DMS 273 treated with DMSO at 0.1 percent for 48 hours (cell line): Measurements from ENCODE around the gene ABI2.

Experiments
- DNase-seq: peaks from one replicate; lab custom pipeline; 2025; lab: John Stamatoyannopoulos, UW

ABI2 gene

GRCh38 chr2:203431391-203432185 is 103.4 kb downstream of the ABI2 start:
- DNase-seq = no peak

GRCh38 chr2:203432811-203433210 is 104.6 kb downstream of the ABI2 start:
- DNase-seq = no peak

GRCh38 chr2:203436496-203436895 is 108.3 kb downstream of the ABI2 start:
- no peak for DNase-seq

- DNase-seq = no peak
Measured at GRCh38 chr2:203437511-203437910, 109.3 kb downstream of the ABI2 start.

GRCh38 chr2:203438528-203438927 is 110.3 kb downstream of the ABI2 start:
- no peak for DNase-seq

GRCh38 chr2:203440671-203441070 is 112.5 kb downstream of the ABI2 start:
- DNase-seq = no peak

- DNase-seq = no peak
Measured at GRCh38 chr2:203441463-203441862, 113.3 kb downstream of the ABI2 start.

GRCh38 chr2:203442463-203442862 is 114.3 kb downstream of the ABI2 start:
- DNase-seq = no peak

GRCh38 chr2:203444738-203445137 is 116.5 kb downstream of the ABI2 start:
- no peak for DNase-seq

- DNase-seq = no peak
Measured at GRCh38 chr2:203446071-203446481, 117.9 kb downstream of the ABI2 start.

GRCh38 chr2:203446780-203447179 is 118.6 kb downstream of the ABI2 start:
- DNase-seq = no peak

- DNase-seq = no peak
Measured at GRCh38 chr2:203450561-203450960, 122.4 kb downstream of the ABI2 start.

- no peak for DNase-seq
Measured at GRCh38 chr2:203451011-203451410, 122.8 kb downstream of the ABI2 start.

- DNase-seq = no peak
Measured at GRCh38 chr2:203451689-203452088, 123.5 kb downstream of the ABI2 start.

- DNase-seq = no peak
Measured at GRCh38 chr2:203453858-203454451, 125.8 kb downstream of the ABI2 start.

- no peak for DNase-seq
Measured at GRCh38 chr2:203455209-203455608, 127.0 kb downstream of the ABI2 start.

GRCh38 chr2:203461746-203462145 is 133.6 kb downstream of the ABI2 start:
- no peak for DNase-seq

GRCh38 chr2:203462308-203462707 is 134.1 kb downstream of the ABI2 start:
- DNase-seq = no peak

GRCh38 chr2:203463266-203463678 is 135.1 kb downstream of the ABI2 start:
- DNase-seq = no peak

- no peak for DNase-seq
Measured at GRCh38 chr2:203469546-203469945, 141.4 kb downstream of the ABI2 start.

- DNase-seq = no peak
Measured at GRCh38 chr2:203470371-203470770, 142.2 kb downstream of the ABI2 start.

- DNase-seq = no peak
Measured at GRCh38 chr2:203471323-203471722, 143.1 kb downstream of the ABI2 start.

GRCh38 chr2:203476881-203477280 is 148.7 kb downstream of the ABI2 start:
- no peak for DNase-seq

GRCh38 chr2:203480623-203481022 is 152.4 kb downstream of the ABI2 start:
- no peak for DNase-seq
